Fibroblast of gingiva (primary cell): ENCODE data around the gene CEP131.

ENCODE experiments used
- DNase-seq: peaks from one replicate; pipeline ENCODE4 v3.0.0-alpha.2; 2011; ENCODE audit warnings: low read depth

The CEP131 gene

GRCh38 chr17:81222906-81223761, at the start of gene CEP131:
TSS of gene CEP131 (minus strand) at chr17:81222965. CDS start at chr17:81220056, 2,909 bp downstream.
- DNase-seq: peak; percentile 98

GRCh38 chr17:81271226-81271625, 48.5 kb upstream of the CEP131 start:
- DNase-seq: no peak

DNA sequence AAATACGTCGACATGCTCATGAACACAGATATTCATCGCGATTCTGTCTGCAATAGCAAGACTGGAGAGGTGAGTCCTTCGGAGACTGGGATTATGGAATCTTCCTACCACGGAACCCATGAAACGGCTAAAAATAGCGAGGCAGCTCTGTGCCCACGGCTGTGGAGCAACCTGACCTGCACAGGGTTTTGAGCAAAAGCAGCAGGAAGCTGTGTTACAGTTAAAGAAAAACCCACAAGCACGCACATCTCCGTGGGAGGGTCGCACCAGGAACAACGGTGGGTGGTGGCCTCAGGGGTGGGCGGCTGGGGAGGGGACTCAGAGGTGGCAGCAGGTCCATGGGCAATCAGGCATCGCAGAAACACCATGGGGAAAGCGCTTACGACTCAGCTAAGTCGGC, 47.5 kb upstream of the CEP131 start:
- no peak for DNase-seq

- DNase-seq: no peak
Observed at GRCh38 chr17:81267390-81268067, 44.8 kb upstream of the CEP131 start.

- no peak for DNase-seq
Observed at GRCh38 chr17:81265576-81265975, 42.8 kb upstream of the CEP131 start.

DNA sequence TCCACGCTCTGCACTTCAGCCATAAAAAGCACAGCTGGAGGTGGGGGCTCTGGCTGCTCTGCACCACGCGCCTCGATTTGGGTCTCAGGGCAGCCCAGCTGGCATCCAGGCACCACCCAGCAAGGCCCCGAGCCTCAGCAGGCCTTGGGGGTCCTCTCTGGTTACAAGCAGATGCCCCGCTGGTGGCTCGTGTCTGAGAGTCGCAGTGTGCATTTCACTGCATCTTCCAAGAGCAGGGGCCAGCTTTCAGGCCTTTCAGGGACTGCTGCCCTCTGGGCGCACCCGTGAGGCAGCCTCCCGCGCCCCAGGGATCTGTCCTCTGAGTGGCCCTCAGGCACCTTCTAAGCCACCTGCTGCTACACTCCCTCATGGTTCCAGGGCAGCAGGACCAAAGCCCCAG, 41.9 kb upstream of the CEP131 start:
- DNase-seq: no peak

DNA sequence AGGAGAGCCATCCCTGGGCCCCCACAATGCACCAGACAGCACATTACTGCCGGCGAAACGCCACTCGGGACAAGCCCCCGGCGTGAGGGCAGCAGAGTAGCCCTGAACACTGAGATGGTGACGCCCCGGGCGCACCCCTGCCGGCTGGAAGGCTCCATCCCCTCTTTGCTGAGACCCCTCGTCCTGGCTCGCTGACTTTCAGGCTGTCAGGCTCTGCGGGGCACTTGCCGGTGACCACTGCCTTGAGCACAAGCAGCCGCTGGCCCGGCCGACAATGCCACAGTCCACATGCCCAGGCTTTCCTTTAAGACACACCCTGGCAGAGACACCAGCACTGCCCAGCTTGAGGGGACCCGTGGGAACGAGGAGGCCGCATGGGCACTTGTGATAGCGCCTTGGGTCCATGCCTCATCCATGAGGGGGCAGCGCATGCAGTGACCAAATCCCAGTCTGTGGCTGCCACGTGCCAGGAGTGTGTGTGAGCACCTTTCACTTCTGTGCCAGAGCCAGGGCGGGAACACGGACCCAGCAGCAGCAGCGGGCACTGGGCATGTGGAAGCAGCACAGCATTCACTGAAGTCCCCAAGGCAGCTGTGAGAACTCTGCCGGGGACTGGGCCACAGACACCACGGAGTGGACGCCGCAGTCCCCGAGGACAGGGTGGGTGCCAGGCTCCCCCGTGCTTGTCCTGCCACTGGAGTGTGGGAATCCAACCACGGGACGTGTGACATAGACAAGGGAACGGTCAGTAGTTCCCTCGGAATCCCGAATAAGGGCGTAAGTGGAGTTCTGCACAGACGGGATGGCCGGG, 40.8 kb upstream of the CEP131 start:
- DNase-seq: no peak

GRCh38 chr17:81261582-81262336, 39.0 kb upstream of the CEP131 start:
- DNase-seq: no peak

DNA sequence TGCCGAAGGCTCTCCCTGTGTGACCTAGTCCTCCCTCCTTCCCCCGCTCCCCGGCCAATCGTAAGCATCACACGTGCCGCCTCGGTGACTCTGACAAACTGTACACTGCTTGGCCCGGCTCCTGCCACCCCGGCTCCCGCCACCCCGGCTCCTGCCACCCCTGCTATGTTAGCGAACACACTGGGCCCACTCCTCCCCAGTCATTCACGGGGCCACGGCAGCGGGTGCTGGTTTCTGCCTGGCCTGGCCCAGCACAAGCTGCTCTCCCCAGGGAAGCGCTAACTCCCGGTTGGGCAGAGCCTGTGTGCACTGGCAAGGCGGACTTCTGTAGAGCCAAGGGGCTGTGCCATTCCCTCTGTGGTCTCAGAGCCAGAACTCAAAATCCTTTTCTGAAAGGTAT, 38.3 kb upstream of the CEP131 start:
- no peak for DNase-seq

DNA sequence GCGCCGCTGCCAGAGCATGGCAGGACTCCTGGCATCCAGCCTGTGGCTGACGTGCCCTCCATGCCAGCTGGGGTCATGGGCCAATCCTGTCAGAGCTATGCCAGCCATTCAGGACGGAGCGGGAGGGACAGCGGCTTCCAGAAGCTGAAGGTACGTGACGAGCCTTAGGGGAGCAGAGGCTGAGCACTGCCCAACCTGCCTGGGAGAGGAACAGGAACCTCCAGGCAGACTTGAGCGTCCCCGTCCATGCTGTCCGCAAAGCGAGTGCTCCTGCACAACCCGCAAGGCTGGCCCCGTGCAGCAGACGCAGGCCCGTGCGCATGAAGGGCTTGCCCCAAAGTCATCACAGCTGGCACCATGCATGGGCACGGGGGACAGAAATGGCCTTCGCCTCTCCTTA, 37.9 kb upstream of the CEP131 start:
- no peak for DNase-seq

- DNase-seq: no peak
Observed at GRCh38 chr17:81260171-81260570, 37.4 kb upstream of the CEP131 start.

GRCh38 chr17:81259058-81259605, 36.4 kb upstream of the CEP131 start:
- no peak for DNase-seq

DNA sequence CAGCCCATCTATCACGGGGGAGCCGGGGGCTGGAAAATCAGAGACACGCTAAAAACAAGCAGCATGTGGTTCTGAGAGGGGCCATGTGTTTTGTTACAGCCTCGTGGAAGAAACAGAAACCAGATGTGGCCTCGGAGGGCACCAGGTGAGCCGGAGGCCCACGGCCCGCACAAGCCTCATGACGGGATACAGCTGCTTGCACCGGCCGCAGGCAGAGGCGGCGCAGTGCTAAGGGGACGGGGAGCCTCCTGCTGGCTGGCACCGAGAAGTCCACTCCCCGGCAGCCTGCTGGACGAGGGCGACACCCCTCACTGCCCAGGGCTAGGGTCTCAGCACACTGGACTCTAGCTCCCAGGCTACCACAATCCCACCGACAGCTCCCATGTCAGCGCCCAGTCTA, 35.5 kb upstream of the CEP131 start:
- no peak for DNase-seq

DNA sequence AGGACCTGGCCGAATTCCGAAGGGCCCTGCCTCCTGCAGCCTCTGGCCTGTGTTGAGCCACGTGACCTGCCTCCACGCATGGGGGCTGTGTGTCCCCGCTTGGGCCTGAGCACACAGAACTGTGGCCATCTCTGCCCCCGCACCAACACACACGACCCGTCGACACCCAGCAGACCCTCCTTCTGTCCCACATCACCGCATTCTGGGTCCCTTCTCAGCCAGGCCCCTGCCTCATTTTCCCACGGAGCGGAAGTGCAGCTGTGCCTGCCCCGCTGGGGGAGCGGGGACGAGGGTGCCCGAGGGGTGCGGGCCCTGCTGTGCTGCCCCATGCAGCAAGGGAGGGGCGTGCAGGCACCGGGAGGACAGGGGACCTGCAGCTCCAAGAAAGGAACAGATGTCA, 34.8 kb upstream of the CEP131 start:
- DNase-seq: no peak

GRCh38 chr17:81256616-81257015, 33.9 kb upstream of the CEP131 start:
- DNase-seq: peak; percentile 29

DNA sequence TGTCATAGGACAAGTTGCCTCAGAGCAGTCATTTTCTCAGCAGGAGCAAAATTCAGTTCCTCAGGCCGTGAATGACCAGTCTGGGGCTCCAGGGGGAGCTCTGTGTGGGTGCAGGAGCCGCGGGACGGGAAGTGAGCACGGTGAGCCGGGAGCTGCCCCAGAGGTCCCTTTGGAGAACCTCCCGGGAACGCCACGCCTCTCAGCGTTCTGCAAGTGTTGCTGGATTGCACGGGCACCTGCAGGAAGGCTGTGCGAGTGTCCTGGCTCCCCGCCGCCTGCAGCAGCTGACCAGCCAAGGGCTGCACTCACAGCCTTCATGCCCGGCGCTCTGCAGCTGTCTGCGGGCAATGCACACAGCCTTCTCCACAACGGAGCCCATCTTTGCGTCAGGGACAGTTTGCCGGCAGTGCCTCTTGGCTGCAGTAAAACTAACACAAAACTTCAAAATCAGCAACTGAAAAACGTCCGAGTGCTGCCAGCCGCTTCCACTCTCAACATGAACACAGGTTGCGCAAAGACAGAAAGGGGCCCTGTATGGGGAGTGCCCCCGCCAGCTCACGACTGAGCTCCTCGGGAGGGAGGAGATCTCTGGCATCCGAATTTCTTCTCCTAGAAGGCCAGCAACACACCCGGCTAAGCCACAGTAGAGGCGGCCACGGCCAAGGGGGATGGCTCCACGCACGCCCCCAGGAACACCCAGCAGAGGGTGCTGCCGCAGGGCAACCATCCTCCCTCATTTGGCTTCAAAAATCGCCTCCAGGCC, 32.4 kb upstream of the CEP131 start:
- peak; percentile 75 for DNase-seq

- no peak for DNase-seq
Observed at GRCh38 chr17:81253358-81254131, 30.8 kb upstream of the CEP131 start.

DNA sequence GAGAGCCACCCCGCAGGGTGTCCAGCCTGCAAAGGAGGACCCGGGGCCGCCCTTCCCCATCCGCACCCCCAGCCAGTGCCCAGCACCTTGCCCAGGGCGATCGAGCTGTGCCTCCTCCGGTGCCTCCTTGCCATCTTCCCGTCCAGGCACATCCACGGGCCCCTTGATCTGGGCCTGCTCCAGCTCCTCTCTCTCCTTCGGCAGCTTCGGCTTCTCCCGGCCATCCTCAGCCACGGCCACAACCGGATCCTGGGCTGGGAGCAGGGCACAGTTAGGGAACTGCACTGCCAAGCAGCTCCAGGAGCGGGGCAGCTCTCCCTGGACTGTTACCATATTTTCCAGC, 30.2 kb upstream of the CEP131 start:
- no peak for DNase-seq

DNA sequence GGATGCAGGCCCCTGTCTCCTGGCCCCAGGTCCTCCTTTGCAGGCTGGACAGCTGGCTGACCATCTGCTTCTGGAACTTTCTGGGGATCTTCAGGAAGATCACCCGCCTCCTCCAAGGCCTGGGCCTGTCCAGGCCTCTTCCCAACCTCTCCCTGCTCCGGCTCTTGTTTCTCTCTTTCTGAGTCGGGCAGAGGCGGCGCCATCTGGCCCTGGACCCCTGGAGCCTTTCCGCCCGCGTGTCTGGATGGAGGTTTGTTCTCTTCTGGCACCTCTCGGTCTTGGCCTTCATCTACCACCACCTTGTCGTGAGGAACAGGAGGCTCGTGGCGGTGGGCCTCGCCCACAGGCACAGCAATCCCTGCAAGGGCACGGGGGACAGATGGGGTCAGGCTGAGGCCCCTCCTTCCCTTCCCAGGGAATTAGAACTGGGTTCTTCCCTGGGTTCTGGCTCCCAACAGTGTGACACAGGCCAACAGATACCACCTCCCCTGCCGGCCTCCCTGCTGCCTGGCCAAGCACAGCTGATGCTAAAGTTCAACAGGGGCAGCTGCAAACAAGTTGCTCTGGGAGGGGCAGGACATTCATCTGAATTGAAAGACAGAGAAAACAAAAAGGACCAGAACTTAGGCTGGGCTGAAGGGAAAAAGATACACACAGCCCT, 29.7 kb upstream of the CEP131 start:
- DNase-seq: no peak
